HCT116 (cell line): ENCODE data around the gene AXIN2. TPM values are rescaled to one million over a fixed set of nuclear protein-coding genes. Genes with fewer than 3 reads are reported as not detected.

ENCODE experiments used
- ATAC-seq: fragments of 200-7000 bp; cut with Tn5 transposase; 2 replicates; pipeline ENCODE4 v1.9.1; 2020; ENCODE audit warnings: mild to moderate bottlenecking, moderate library complexity
- BruUV-seq: library from RNA; stranded (reverse); fragments of 400-500 nt; replicated peaks from 2 replicates; lab custom pipeline; 2021; lab: Mats Ljungman, UMichigan
- CTCF ChIA-PET: fragments of 300-600 bp; sonication (Branson Sonifier 250); formaldehyde crosslinking; loops from one replicate; lab custom pipeline; 2021; ENCODE audit warnings: antibody characterized with exemption; lab: Charles Lee
- POLR2A ChIA-PET: fragments of 300-600, 350-600 bp; sonication (Branson Sonifier 250); formaldehyde crosslinking; loops from one replicate; lab custom pipeline; 2021; ENCODE audit warnings: antibody characterized with exemption; lab: Charles Lee
- RAD21 ChIA-PET, 2 experiments: fragments of 300-600 bp; sonication (Branson Sonifier 250); formaldehyde crosslinking; loops; one replicate each; lab custom pipeline; 2023; ENCODE audit warnings: low total read pairs in 2 of 2; ENCODE audit not compliant: uncharacterized antibody in 2 of 2, unreplicated experiment in 2 of 2, low non-redundant PET in 1 of 2; lab: Charles Lee
- DNase-seq: peaks from one replicate; pipeline ENCODE4 v3.0.0-alpha.2; 2010; ENCODE audit warnings: low read depth, low spot score
- H2AFZ ChIP-seq: fragments of 200-600 bp; shearing (Covaris generic), sonication (generic); 2 replicates; pipeline ENCODE4 v1.6.1; 2017; ENCODE audit warnings: low read depth, mixed run types, mixed read lengths, antibody characterized with exemption, low read length; ENCODE audit not compliant: poor library complexity, severe bottlenecking
- H3K27ac ChIP-seq: 2 replicates; pipeline ENCODE4 v1.5.1; 2012; ENCODE audit warnings: low read depth, low read length
- H3K27me3 ChIP-seq: fragments of 200-600 bp; sonication (generic); 2 replicates; pipeline ENCODE4 v1.6.1; 2016; ENCODE audit warnings: mixed run types, low read length, mixed read lengths; ENCODE audit not compliant: insufficient read depth
- H3K36me3 ChIP-seq, 2 experiments: fragments of 200-500 bp in 1 of 2; fragments of 200-600 bp in 1 of 2; sonication (Bioruptor generic) in 1 of 2; sonication (generic) in 1 of 2; 2 replicates each; pipeline versions ENCODE4 v1.5.1 to v1.6.1; 2014 to 2016; ENCODE audit warnings: low read length in 2 of 2, inconsistent platforms in 1 of 2, mixed read lengths in 1 of 2, mixed run types in 1 of 2; ENCODE audit not compliant: insufficient read depth in 2 of 2, control insufficient read depth in 1 of 2
- H3K4me1 ChIP-seq, 2 experiments: fragments of 200-600 bp in 1 of 2; sonication (generic) in 1 of 2; 2 replicates each; pipeline versions ENCODE4 v1.5.1 to v1.6.1; 2012 to 2017; ENCODE audit warnings: low read length in 2 of 2, inconsistent platforms in 1 of 2, mild to moderate bottlenecking in 1 of 2, mixed read lengths in 1 of 2, mixed run types in 1 of 2, moderate library complexity in 1 of 2; ENCODE audit not compliant: insufficient read depth in 2 of 2, control insufficient read depth in 1 of 2
- H3K4me2 ChIP-seq: fragments of 200-600 bp; sonication (generic); 2 replicates; pipeline ENCODE4 v1.6.1; 2017; ENCODE audit warnings: mixed run types, low read length, mixed read lengths
- H3K4me3 ChIP-seq, 2 experiments: fragments of 200-600 bp in 1 of 2; sonication (generic) in 1 of 2; replicated peaks in 1 of 2; 2 replicates each; pipeline ENCODE4 v1.5.1; 2011 to 2016; ENCODE audit warnings: low read length in 2 of 2, control low read depth in 1 of 2, low read depth in 1 of 2, mild to moderate bottlenecking in 1 of 2, mixed read lengths in 1 of 2, mixed run types in 1 of 2
- H3K79me2 ChIP-seq: fragments of 200-600 bp; sonication (generic); 2 replicates; pipeline ENCODE4 v1.6.1; 2017; ENCODE audit warnings: mild to moderate bottlenecking, mixed run types, low read length, moderate library complexity, mixed read lengths; ENCODE audit not compliant: insufficient read depth
- H3K9ac ChIP-seq: fragments of 200-600 bp; sonication (generic); 2 replicates; pipeline ENCODE4 v1.6.1; 2016; ENCODE audit warnings: low read length, mixed read lengths
- H3K9me2 ChIP-seq: fragments of 200-600 bp; sonication (generic), shearing (Covaris generic); 2 replicates; pipeline ENCODE4 v1.6.1; 2017; ENCODE audit warnings: mixed run types, mild to moderate bottlenecking, moderate library complexity; ENCODE audit not compliant: insufficient read depth
- H3K9me3 ChIP-seq, 2 experiments: fragments of 200-500 bp in 1 of 2; fragments of 200-600 bp in 1 of 2; sonication (Bioruptor generic) in 1 of 2; sonication (generic) in 1 of 2; 2 replicates each; pipeline ENCODE4 v1.6.1; 2014 to 2017; ENCODE audit warnings: low read length in 2 of 2, mixed read lengths in 2 of 2, inconsistent platforms in 1 of 2, low read depth in 1 of 2, mild to moderate bottlenecking in 1 of 2, mixed run types in 1 of 2, moderate library complexity in 1 of 2; ENCODE audit not compliant: control insufficient read depth in 1 of 2, insufficient read depth in 1 of 2
- H4K20me1 ChIP-seq: fragments of 200-600 bp; sonication (generic), shearing (Covaris generic); 2 replicates; pipeline ENCODE4 v1.6.1; 2017; ENCODE audit warnings: mixed run types, mild to moderate bottlenecking, moderate library complexity; ENCODE audit not compliant: insufficient read depth
- CEBPB ChIP-seq: IDR thresholded peaks from 2 replicates; pipeline ENCODE4 v1.6.1; 2012; ENCODE audit warnings: low read depth
- EZH2phosphoT487 ChIP-seq: fragments of 200-600 bp; IDR thresholded peaks from 2 replicates; pipeline ENCODE4 v1.6.1; 2018; ENCODE audit warnings: antibody characterized with exemption, borderline replicate concordance
- FOSL1 ChIP-seq: IDR thresholded peaks from 2 replicates; pipeline ENCODE4 v1.6.1; 2012; ENCODE audit warnings: low read depth
- JUND ChIP-seq: IDR thresholded peaks from 2 replicates; pipeline ENCODE4 v1.6.1; 2012
- MAX ChIP-seq: IDR thresholded peaks from 2 replicates; pipeline ENCODE4 v1.6.1; 2012
- POLR2A ChIP-seq: IDR thresholded peaks from 2 replicates; pipeline ENCODE4 v1.7.0; 2011; ENCODE audit warnings: borderline replicate concordance; ENCODE audit not compliant: insufficient read depth, insufficient read length; ENCODE audit errors: extremely low read depth
- RAD21 ChIP-seq: IDR thresholded peaks from 2 replicates; pipeline ENCODE4 v1.6.1; 2012; ENCODE audit warnings: low read depth, mild to moderate bottlenecking
- SIN3A ChIP-seq: IDR thresholded peaks from 2 replicates; pipeline ENCODE4 v1.6.1; 2012; ENCODE audit warnings: low read depth
- SP1 ChIP-seq: IDR thresholded peaks from 2 replicates; pipeline ENCODE4 v1.6.1; 2012; ENCODE audit warnings: low read depth
- SRF ChIP-seq: IDR thresholded peaks from 2 replicates; pipeline ENCODE4 v1.6.1; 2012; ENCODE audit warnings: low read depth
- YY1 ChIP-seq: IDR thresholded peaks from 2 replicates; pipeline ENCODE4 v1.6.1; 2011; ENCODE audit warnings: low read length, low read depth, moderate library complexity, mild to moderate bottlenecking; ENCODE audit not compliant: insufficient replicate concordance; ENCODE audit errors: extremely low read depth
- ZBTB33 ChIP-seq: IDR thresholded peaks from 2 replicates; pipeline ENCODE4 v1.6.1; 2011; ENCODE audit warnings: mild to moderate bottlenecking, low read length, moderate library complexity; ENCODE audit not compliant: insufficient replicate concordance; ENCODE audit errors: extremely low read depth
- ZNF274 ChIP-seq: fragments of 200-500 bp; sonication (Bioruptor generic); IDR thresholded peaks from 2 replicates; pipeline ENCODE4 v1.6.1; 2014; ENCODE audit warnings: mild to moderate bottlenecking, low read depth, low read length, inconsistent platforms
- intact Hi-C: fragments of 100-400 bp; cut with micrococcal nuclease; formaldehyde crosslinking; loops from 2 replicates; pipeline ENCODE4 v1.10.0; 2022
- total RNA-seq: library from RNA; stranded (reverse); gene quantifications from one replicate; pipeline ENCODE4 v1.2.1, GENCODE V29; 2021; ENCODE audit not compliant: unreplicated experiment
- TF ChIP-seq, protein P1 (sequence below), 3 experiments: fragments of 200-600 bp in 1 of 3; sonication (generic) in 1 of 3; IDR thresholded peaks in 2 of 3; conservative IDR thresholded peaks in 1 of 3; 2 replicates each; pipeline ENCODE4 v1.5.1; 2012 to 2017; ENCODE audit warnings: low read depth in 2 of 3, low read length in 2 of 3, antibody characterized with exemption in 1 of 3, borderline replicate concordance in 1 of 3, control low read depth in 1 of 3, mild to moderate bottlenecking in 1 of 3, mixed read lengths in 1 of 3, mixed run types in 1 of 3, moderate library complexity in 1 of 3; ENCODE audit not compliant: insufficient read depth in 1 of 3

The AXIN2 gene
- total RNA-seq, 1 experiment from 2014 or later: 7.1 TPM

GRCh38 chr17:65538675-65539529 is 22.5 kb downstream of the AXIN2 start (continued):
- TF ChIP-seq RAD21: no peak
- TF ChIP-seq, all 23 proteins: peak for 0

DNA sequence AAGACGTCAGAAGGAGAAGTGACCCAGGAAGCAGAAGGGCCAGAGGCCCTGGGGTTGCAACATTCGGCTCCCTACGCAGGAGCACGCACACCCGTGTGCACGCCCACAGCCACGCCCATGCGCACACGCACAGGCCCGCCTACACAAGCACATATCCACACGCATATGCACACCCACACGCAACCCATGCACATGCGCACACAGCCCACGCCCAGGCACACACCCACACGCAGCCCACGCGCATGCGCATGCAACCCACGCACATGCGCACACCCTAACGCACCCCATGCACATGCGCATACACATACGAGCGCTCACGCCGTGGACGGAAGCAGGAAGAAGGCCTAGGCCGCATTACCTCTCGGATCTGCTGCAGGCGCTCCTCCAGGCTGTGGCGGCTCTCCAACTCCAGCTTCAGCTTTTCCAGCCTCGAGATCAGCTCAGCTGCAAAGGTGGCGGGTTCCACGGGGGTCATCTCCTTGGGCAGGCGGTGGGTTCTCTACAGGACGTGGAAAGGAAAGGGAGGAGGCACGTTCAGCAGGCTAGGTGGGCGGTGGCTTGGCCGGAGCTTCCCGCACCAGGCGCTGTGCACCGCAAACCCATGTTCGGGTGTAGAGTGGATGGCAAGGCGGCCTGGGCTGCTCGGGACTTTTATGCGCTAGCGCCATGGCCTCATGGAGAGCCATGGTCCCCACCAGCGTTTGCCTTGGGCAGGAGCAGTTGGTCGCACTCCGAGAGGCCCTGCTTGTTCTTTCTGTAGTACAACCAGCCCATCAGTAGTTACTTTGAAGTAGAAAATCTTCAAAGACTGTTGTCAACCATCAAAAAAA is 23.4 kb downstream of the AXIN2 start:
- ChIA-PET CTCF (interaction anchor here (1.5 kb wide), 1 partner anchor 244 kb away, joined by 3 read pairs; no protein-coding TSS in a partner anchor), POLR2A (no interaction called here), RAD21 (no interaction called here)
- peaks cover 13 to 78% of the 10 kb centered on the region in 2 experiments for H3K36me3 ChIP-seq
- H3K4me2 ChIP-seq: no peak overlapping the region
- H3K9ac ChIP-seq: no peak overlapping the region
- H2AFZ ChIP-seq: no peak overlapping the region
- intact Hi-C loops: no loop called here
- H3K9me3 ChIP-seq: no peaks in the 10 kb centered on the region
- peaks cover 9 to 17% of the 10 kb centered on the region in 2 experiments; a peak in 3 of 4 replicates for H3K4me1 ChIP-seq
- no peak overlapping the region; the same call in 1 of the 2 replicates for H3K27ac ChIP-seq
- no peaks in the 10 kb centered on the region for H4K20me1 ChIP-seq
- no TSS peak for BruUV-seq
- no peaks in the 10 kb centered on the region for H3K79me2 ChIP-seq
- H3K9me2 ChIP-seq: no peaks in the 10 kb centered on the region
- DNase-seq (no peak), ATAC-seq (no peak)
- no peak overlapping the region for H3K4me3 ChIP-seq
- H3K27me3 ChIP-seq: no peaks in the 10 kb centered on the region
- TF ChIP-seq SRF: no peak
- no peak for TF ChIP-seq POLR2A
- TF ChIP-seq ZBTB33: no peak
- no peak for TF ChIP-seq SIN3A
- TF ChIP-seq FOSL1: no peak
- TF ChIP-seq RAD21: no peak
- TF ChIP-seq JUND: no peak
- TF ChIP-seq, protein P1, sequence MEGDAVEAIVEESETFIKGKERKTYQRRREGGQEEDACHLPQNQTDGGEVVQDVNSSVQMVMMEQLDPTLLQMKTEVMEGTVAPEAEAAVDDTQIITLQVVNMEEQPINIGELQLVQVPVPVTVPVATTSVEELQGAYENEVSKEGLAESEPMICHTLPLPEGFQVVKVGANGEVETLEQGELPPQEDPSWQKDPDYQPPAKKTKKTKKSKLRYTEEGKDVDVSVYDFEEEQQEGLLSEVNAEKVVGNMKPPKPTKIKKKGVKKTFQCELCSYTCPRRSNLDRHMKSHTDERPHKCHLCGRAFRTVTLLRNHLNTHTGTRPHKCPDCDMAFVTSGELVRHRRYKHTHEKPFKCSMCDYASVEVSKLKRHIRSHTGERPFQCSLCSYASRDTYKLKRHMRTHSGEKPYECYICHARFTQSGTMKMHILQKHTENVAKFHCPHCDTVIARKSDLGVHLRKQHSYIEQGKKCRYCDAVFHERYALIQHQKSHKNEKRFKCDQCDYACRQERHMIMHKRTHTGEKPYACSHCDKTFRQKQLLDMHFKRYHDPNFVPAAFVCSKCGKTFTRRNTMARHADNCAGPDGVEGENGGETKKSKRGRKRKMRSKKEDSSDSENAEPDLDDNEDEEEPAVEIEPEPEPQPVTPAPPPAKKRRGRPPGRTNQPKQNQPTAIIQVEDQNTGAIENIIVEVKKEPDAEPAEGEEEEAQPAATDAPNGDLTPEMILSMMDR (IDR thresholded peaks at IDR 0.05 in 2 of 3, conservative IDR thresholded peaks at IDR 0.05 in 1 of 3; ENCODE audit: borderline replicate concordance in 1 of 3, insufficient read depth in 1 of 3, low read depth in 2 of 3, low read length in 2 of 3): no peak
- TF ChIP-seq ZNF274: no peak
- no peak for TF ChIP-seq MAX
- no peak for TF ChIP-seq CEBPB
- TF ChIP-seq SP1: no peak
- no peak for TF ChIP-seq YY1
- no peak for TF ChIP-seq EZH2phosphoT487
